K562 (cell line): ENCODE measurements around the gene DEPP1. TPM values are rescaled to one million over a fixed set of nuclear protein-coding genes. Genes with fewer than 3 reads are reported as not detected.

Source experiments
- ARNT ChIP-seq, 2 experiments: fragments of 450-650 bp; IDR thresholded peaks; 2 replicates each; pipeline ENCODE4 v1.6.1; 2016; ENCODE audit warnings: mild to moderate bottlenecking in 1 of 2
- BACH1 ChIP-seq: fragments of 200-800 bp; sonication (Bioruptor generic); IDR thresholded peaks from 2 replicates; pipeline ENCODE4 v1.6.1; 2016; ENCODE audit warnings: missing genetic modification characterization, missing compliant biosample characterization
- NR2C2 ChIP-seq, 2 experiments: fragments of 200-800 bp in 1 of 2; sonication (Bioruptor generic) in 1 of 2; sonication (generic) in 1 of 2; formaldehyde crosslinking in 1 of 2; IDR thresholded peaks; 2 replicates each; pipeline versions ENCODE4 v1.6.1 to v1.8.0; 2016 to 2022; ENCODE audit warnings: mild to moderate bottlenecking in 1 of 2, missing compliant biosample characterization in 1 of 2, missing genetic modification characterization in 1 of 2, missing genetic modification reagents in 1 of 2
- polyA plus RNA-seq, 8 experiments: library from polyadenylated mRNA; depleted of rRNA in 4 of 8; stranded (reverse) in 5 of 8; unstranded in 3 of 8; fragments of >200 nt; fragmentation: Nextera tagmentation in 2 of 8; fragmentation: Illumina TruSeq in 1 of 8; extraction: Ambion mirVana in 2 of 8; extraction: Trizol in 1 of 8; gene quantifications; 2 replicates each; pipeline versions ENCODE4 v1.2.1 to v1.2.3, GENCODE V29; 2011 to 2014; ENCODE audit warnings: inconsistent platforms in 1 of 8, missing spikeins in 1 of 8
- total RNA-seq, 7 experiments: library from RNA; depleted of rRNA in 6 of 7; stranded (reverse); fragments of >200 nt in 6 of 7; fragmentation: Illumina TruSeq in 2 of 7; extraction: Trizol in 2 of 7; gene quantifications; 2 replicates each; pipeline versions ENCODE4 v1.2.1 to v1.2.3, GENCODE V29; 2011 to 2021; ENCODE audit warnings: low replicate concordance in 1 of 7
- TF ChIP-seq, protein P1 (sequence below): fragments of 250-450 bp; sonication (Bioruptor Pico); IDR thresholded peaks from 2 replicates; pipeline ENCODE4 v1.4.0; 2020; ENCODE audit warnings: borderline replicate concordance
- TF ChIP-seq, protein P2 (sequence below): fragments of 450-650 bp; formaldehyde crosslinking; IDR thresholded peaks from 2 replicates; pipeline ENCODE4 v1.4.0; 2022; ENCODE audit warnings: missing genetic modification characterization

DEPP1 gene
- total and polyA plus RNA-seq, 9 of the 15 experiments (the other 6 are each of a cell fraction or from before 2014, with no cell fraction given): 0.04 to 0.54 (median 0.20) TPM; not detected in 1

DNA sequence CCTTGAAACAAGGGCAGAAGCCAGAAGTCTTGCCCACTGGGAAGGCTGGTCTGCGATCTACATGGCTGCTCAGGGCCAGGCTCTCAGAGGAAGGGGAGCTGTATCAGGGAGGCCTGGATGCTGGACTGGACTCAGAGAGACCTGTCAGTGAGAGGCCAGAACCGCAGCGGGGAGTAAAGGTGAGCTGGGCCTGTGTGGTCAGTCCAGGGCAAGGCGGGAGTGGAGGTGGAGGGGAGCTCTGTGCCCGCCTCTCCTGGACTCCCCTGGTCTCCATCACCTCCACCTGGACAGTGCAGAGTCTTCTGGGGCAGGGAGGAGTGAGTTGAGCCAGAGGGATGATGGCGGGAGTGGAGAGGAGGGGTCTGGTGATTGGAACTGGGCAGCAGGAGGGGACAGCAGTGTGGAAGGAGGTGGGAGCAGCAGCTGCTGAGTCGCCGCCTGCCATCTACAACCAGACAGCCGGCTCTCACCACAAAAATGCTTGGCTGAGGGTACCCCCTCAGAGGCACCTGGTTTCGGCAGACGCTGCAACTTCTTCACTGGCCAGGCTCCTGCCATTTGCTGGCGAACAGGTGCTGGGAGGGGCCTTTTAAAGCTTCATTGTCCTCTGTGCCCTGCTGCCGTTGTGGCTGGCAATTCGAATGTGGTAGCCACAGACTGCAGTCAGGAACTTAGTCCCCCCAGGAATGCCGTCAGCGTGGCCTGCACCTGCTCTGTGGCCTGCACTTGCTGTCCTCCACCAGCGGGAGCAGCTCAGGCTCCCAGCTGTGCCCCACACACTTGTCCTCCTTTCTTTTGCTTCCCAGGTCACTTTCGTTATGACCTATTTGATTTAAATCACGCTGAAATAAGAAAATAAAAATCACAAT lies 15.5 kb downstream of the DEPP1 start (continued):
- no peak for TF ChIP-seq NR2C2 (CRISPR knock-in tag; IDR thresholded peaks at IDR 0.05)
- peak; percentile 42 for TF ChIP-seq NR2C2 (tag; IDR thresholded peaks at IDR 0.05)
- TF ChIP-seq ARNT (IDR thresholded peaks at IDR 0.05): no peak
- TF ChIP-seq, protein P1, sequence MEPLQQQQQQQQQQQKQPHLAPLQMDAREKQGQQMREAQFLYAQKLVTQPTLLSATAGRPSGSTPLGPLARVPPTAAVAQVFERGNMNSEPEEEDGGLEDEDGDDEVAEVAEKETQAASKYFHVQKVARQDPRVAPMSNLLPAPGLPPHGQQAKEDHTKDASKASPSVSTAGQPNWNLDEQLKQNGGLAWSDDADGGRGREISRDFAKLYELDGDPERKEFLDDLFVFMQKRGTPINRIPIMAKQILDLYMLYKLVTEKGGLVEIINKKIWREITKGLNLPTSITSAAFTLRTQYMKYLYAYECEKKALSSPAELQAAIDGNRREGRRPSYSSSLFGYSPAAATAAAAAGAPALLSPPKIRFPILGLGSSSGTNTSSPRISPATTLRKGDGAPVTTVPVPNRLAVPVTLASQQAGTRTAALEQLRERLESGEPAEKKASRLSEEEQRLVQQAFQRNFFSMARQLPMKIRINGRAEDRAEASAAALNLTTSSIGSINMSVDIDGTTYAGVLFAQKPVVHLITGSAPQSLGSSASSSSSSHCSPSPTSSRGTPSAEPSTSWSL (CRISPR knock-in tag): no peak
- TF ChIP-seq, protein P2, sequence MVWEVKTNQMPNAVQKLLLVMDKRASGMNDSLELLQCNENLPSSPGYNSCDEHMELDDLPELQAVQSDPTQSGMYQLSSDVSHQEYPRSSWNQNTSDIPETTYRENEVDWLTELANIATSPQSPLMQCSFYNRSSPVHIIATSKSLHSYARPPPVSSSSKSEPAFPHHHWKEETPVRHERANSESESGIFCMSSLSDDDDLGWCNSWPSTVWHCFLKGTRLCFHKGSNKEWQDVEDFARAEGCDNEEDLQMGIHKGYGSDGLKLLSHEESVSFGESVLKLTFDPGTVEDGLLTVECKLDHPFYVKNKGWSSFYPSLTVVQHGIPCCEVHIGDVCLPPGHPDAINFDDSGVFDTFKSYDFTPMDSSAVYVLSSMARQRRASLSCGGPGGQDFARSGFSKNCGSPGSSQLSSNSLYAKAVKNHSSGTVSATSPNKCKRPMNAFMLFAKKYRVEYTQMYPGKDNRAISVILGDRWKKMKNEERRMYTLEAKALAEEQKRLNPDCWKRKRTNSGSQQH (CRISPR knock-in tag): no peak
- TF ChIP-seq BACH1 (tag): no peak
